Thyroid gland (tissue), 4 donors: Measurements from ENCODE around the gene KIFBP.

Source experiments
- POLR2A ChIP-seq, 2 donors: fragments of 450-650 bp; IDR thresholded peaks; one replicate each; pipeline ENCODE4 v1.6.1; 2017; ENCODE audit warnings: antibody characterized with exemption in 2 of 2, mild to moderate bottlenecking in 2 of 2, moderate library complexity in 1 of 2
- TF ChIP-seq, protein P1 (sequence below), 6 experiments: fragments of 200-600 bp in 3 of 6; fragments of 450-650 bp in 3 of 6; sonication (generic) in 3 of 6; IDR thresholded peaks; one replicate each; pipeline ENCODE4 v1.5.1; 2016 to 2019; ENCODE audit warnings: antibody characterized with exemption in 6 of 6, mild to moderate bottlenecking in 2 of 6, inconsistent platforms in 1 of 6, moderate library complexity in 1 of 6

DNA sequence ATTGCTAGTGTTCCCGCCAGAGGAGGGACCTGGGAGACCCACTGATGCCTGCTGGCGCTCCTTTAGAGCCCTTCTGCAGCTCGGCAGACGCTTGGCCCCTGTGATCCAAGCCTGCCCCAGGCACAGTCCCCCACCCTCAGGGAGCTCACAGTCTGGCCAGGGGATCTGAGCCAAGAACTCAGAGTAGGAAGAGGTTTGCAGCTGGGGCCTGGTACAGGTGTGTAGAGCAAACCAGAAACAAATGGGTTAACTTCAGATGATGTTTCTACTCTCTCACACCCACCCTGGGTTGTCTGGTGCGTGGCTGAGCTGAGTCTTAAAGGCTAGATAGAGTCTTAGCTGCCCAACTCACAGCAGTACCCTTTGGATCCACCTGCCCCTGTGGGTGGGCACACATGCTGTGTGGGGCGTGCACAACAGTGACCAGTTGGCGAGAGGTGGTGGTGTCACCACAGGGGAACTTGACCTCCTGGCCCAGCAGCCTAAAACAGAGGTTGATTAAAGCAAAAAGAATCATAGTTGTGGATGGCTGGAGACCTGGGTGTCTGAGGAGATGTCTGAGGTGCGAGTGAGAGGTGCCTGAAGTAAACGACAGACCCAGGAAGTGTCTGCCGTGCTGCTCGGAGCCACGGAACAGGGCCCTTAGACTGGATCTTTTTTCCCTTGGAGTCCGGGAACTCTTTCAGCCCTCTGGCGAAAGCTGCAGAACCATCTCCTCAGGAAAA is 68.1 kb downstream of the KIFBP start:
- TF ChIP-seq, protein P1, sequence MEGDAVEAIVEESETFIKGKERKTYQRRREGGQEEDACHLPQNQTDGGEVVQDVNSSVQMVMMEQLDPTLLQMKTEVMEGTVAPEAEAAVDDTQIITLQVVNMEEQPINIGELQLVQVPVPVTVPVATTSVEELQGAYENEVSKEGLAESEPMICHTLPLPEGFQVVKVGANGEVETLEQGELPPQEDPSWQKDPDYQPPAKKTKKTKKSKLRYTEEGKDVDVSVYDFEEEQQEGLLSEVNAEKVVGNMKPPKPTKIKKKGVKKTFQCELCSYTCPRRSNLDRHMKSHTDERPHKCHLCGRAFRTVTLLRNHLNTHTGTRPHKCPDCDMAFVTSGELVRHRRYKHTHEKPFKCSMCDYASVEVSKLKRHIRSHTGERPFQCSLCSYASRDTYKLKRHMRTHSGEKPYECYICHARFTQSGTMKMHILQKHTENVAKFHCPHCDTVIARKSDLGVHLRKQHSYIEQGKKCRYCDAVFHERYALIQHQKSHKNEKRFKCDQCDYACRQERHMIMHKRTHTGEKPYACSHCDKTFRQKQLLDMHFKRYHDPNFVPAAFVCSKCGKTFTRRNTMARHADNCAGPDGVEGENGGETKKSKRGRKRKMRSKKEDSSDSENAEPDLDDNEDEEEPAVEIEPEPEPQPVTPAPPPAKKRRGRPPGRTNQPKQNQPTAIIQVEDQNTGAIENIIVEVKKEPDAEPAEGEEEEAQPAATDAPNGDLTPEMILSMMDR (IDR thresholded peaks at IDR 0.05) = no peak
- TF ChIP-seq POLR2A (IDR thresholded peaks at IDR 0.05) = no peak
